Stimulated activated CD8-positive, alpha-beta memory T cell treated with anti-CD3 and anti-CD28 coated beads, Interleukin-12 subunit alpha, Interleukin-12 subunit beta, amount 100 ng/mL, for 24 hours (primary cell): ENCODE results near the gene RASSF6.
"Not testable (repeated sequence)": the region's sequence is repeated elsewhere in the genome, so short reads cannot be mapped to it uniquely, and the experiment has no call there.

ENCODE experiments used
- DNase-seq: peaks from one replicate; pipeline ENCODE4 v3.0.0-alpha.2; 2020; ENCODE audit errors: extremely low read depth

The RASSF6 gene

DNA sequence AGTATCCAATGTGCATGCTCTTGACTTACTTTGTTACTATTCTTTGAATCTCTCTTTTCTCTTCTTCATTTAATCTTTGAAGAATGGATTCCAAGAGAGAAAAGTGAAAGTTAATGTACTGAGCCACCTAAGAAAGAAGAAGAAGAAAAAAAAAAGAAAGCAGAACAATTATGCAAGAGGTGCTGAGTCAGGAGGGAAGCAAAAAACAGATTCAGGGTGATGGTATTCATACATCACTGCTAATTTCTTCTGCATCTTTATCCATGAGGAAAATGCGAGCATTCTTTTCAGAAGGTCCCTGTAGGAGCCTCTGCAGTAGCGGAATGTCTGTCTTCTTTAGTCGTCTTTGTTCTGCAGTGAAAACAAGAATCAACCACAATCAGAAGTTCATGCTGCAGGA is 43.9 kb downstream of the RASSF6 start:
- DNase-seq: no peak

- DNase-seq: no peak
Measured at GRCh38 chr4:73575660-73576059, 44.6 kb downstream of the RASSF6 start.

DNA sequence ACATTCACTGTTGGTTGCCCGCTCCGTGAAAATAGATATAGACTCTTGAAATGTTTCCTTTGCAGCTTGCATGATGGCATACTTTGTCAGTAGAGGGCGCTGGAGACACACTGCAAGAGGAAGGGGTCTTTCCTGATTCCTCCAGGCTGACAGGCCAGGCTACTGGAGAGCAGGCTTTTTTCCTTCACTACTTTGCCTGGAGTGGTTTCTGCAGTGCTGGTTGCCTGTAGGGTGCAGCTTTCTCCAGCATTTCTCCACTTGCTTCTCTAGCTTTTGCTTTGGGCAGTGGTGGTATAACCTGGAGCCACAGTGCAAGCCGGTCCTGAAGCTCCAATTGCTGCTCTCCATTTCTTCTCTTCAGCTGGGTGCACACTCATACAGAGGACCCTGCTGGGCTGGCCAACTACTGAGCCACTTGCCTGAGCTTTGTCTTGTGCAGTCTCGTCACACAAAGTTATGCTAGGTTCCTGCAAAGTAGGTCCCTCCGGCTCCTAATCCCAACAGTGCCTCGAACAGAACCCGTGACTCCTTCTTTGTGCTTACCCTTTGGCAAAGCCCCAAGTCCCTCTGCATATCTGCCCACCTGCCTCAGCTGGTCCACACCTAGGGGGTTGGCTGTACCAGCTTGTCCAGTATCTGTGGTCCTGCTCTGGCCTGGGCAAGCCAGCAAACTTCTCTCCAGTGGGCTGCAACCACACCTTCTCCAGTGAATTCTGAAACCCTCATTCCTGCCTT is 46.3 kb downstream of the RASSF6 start:
- no peak for DNase-seq

GRCh38 chr4:73550865-73551264 is 69.4 kb downstream of the RASSF6 start:
- not testable (repeated sequence) for DNase-seq

GRCh38 chr4:73544620-73545019 is 75.6 kb downstream of the RASSF6 start:
- no peak for DNase-seq

- DNase-seq: no peak
Measured at GRCh38 chr4:73541251-73541650, 79.0 kb downstream of the RASSF6 start.

DNA sequence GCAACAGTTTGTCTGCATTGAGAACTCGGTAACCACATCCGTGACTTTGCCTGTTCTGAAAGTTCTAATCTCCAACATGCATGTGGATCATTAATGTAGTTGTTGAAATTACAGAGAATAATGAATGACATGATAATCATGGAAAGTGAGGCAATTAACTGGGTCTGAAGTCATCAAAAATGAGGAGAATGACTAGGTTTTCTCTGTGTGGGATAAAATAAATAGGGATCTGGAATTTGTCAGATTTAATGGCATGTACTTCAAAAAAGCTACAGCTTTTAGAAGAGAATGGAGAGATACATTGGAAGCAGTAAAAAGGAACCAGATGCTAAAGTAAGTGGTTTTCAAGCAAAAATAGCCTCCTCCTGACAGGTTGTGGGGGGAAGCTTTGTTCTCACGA is 79.4 kb downstream of the RASSF6 start:
- no peak for DNase-seq

- DNase-seq: no peak
Measured at GRCh38 chr4:73539386-73539785, 80.8 kb downstream of the RASSF6 start.

DNA sequence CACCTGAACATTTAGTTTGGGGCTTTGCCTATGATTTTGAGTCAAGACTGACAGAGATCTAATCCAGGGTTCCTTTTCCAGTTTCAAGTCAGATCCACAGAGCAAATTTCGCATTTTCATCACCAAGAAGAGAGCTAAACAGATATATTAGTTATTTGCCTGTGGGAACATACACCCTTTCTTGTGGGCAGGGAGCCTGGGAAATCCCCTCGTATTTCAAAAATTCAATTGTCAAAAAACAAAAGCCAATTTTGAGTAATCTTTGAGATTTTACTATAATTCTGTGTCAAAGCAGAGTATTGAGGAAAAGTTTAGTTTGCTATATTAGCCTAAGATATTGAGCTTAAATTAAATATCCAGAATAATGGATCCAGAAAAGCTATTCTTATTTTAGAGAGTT is 82.1 kb downstream of the RASSF6 start:
- no peak for DNase-seq

- DNase-seq: no peak
Measured at GRCh38 chr4:73533515-73534422, 86.5 kb downstream of the RASSF6 start.

DNA sequence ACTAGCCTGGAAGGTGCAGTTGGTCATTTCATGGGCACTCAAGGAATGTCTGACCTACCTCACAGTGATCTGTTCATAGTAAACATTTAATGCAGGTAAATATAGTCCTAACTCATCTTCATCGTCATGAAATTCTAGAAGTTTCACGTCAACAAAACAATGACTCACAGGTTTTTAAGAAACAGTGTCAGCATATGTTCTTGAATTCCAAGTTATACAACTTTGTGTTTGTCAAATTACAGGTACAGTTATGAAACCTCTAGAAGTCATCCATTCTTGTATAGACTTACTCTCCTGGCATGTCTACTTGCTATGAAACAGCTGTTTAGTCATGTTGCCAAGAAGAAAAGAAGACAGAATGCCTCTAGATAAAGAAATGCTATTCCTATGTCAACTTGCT is 92.1 kb downstream of the RASSF6 start:
- no peak for DNase-seq

DNA sequence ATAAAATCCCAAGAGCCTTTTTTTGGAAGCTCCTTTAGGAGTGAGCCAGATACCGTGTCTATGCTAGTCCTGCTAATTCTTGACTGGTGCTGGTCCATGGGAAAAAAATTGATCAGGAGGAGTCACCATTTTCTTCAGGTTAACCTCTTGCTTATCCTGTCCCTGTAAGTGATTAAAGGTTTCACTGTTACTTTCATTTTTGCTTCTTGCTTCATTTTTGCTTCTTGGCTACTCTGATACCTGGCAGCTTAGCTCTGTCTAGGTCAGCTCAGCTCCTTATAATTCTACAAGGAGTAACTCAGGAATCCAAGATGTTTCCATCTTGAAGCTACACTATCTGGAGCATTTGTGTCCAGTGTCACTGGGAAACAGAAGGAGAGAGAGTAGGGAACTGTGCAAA is 93.0 kb downstream of the RASSF6 start:
- no peak for DNase-seq

- DNase-seq: no peak
Measured at GRCh38 chr4:73525611-73526010, 94.6 kb downstream of the RASSF6 start.

DNA sequence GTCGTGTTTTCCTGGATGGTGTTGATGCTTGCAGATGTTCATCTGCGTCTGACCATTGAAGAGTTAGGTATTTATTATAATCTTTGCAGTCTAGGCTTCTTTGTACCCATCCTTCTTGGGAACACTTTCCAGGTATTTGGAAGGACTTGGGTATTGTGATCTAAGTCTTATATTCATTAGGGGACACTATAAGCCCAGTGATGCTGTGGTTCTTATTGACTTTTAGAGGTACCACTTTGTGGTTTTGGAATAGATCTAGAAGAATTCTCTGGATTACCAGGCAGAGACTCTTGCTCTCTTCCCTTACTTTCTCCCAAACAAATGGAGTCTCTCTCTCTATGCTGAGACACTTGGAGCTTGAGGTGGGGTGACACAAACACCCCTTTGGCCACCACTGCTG is 97.1 kb downstream of the RASSF6 start:
- DNase-seq: no peak
